Measurements from ENCODE around the gene AXIN1.

The AXIN1 gene, protein sequence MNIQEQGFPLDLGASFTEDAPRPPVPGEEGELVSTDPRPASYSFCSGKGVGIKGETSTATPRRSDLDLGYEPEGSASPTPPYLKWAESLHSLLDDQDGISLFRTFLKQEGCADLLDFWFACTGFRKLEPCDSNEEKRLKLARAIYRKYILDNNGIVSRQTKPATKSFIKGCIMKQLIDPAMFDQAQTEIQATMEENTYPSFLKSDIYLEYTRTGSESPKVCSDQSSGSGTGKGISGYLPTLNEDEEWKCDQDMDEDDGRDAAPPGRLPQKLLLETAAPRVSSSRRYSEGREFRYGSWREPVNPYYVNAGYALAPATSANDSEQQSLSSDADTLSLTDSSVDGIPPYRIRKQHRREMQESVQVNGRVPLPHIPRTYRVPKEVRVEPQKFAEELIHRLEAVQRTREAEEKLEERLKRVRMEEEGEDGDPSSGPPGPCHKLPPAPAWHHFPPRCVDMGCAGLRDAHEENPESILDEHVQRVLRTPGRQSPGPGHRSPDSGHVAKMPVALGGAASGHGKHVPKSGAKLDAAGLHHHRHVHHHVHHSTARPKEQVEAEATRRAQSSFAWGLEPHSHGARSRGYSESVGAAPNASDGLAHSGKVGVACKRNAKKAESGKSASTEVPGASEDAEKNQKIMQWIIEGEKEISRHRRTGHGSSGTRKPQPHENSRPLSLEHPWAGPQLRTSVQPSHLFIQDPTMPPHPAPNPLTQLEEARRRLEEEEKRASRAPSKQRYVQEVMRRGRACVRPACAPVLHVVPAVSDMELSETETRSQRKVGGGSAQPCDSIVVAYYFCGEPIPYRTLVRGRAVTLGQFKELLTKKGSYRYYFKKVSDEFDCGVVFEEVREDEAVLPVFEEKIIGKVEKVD

DNA sequence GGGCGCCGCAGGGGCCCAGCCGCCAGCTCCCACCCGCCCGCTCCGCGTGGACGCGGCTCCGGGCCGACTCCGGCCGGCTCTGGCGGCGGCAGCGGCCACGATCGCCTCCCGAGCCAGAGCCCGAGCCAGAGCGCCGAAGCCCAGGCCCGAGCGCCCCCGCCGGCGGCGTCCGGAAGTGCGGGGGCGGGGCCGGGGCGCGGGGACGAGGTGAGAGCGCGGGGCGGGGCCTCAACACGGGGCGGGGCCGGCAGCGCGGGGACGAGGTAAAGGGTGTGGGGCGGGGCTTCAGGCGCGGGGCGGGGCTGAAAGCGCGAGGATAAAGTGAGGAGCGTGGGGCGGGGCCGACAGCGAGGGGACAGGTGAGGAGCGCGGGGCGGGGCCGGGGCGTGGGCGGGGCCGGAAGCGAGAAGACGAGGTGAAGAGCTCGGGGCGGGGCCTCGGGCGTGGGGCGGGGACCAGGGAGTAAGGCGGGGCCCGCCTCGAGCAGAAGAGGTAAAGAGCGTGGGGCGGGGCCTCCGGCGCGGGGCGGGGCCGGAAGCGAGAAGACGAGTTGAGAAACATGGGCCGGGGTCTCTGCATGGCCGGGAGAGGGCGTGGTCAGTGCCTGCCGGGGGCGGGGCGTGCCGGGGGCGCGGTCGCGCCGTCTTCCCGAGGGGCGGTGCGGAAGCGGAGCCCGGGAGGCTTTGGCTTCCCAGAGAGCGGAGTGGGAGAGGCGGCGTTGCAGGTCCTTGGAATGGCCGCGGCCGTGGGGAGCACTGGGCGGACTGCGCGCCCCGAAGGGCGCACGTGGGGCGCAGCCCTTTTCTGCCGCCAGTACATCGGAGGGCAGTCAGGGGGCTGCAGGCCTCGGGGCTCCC is at the start of gene AXIN1:
TSS of gene AXIN1 (minus strand) at position 177 of the 857 bp plus-strand sequence. CDS start 5,698 bp downstream, outside the sequence.
- Histone ChIP-seq H3K4me1 (ENCODE audit: insufficient read depth, low read length) (peaks cover 4% of the 10 kb centered on the region), H3K27me3 (ENCODE audit: control insufficient read depth in 1 of 2, insufficient read depth in 2 of 2, low read length in 2 of 2) (no peaks in the 10 kb centered on the region), H3K4me3 (ENCODE audit: low read depth in 1 of 2, low read length in 2 of 2) (peak within 1 kb of the TSS; percentile 42 to 56), H3K9ac (ENCODE audit: low read length) (no peak within 1 kb of the TSS), H3K36me3 (ENCODE audit: insufficient read depth, low read length) (peaks cover 6% of the 10 kb centered on the region), H3K9me3 (ENCODE audit: low read length) (no peaks in the 10 kb centered on the region), H3K27ac (ENCODE audit: low read depth, low read length) (peak within 1 kb of the TSS; percentile 34)

DNA sequence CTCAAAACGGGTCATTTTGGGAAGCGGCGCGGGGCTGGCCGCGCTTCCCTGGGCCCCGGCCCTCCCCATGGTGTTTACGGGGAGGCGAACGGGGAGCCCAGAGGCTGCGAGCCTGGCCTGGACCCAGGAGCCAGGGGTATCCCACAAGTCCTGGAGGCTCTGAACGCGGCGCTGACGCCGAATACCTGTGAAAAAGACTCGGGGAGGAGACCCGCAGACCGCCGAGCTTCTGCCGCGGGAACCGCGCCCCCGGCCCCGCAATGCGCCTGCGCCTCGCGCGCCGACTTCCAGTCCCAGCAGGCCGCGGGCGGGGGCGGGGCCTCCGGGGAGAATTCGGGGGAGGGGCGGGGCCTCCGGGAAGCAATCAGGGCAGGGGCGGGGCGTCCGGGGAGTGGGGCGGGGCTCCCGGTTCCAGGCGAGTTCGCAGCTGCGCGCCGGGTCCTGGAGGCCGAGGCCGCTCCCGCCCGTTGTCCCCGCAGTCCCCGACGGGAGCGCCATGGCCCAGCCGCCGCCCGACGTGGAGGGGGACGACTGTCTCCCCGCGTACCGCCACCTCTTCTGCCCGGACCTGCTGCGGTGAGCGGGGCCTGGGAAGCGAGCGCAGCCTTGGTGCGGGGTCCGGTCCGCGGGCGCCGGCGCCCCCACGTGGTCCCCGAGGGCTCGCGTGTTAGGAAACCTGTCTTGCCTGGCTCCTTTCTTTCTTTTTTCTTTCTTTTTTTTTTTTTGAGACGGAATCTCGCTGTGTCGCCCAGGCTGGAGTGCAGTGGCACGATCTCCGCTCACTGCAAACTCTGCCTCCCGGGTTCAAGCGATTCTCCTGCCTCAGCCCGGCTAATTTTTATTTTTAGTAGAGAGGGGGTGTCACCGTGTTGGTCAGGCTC is 49.2 kb upstream of the AXIN1 start, which contains the start of gene DECR2:
TSS of gene DECR2 (plus strand) at position 418 of the 881 bp plus-strand sequence. CDS start at position 497, 79 bp downstream.
- H3K36me3 ChIP-seq (ENCODE audit: insufficient read depth, low read length) = peaks cover 5% of the 10 kb centered on the region
- H3K4me1 ChIP-seq (ENCODE audit: insufficient read depth, low read length) = peaks cover 18% of the 10 kb centered on the region
- H3K27ac ChIP-seq (ENCODE audit: low read depth, low read length) = peak within 1 kb of the TSS; percentile 97
- H3K4me3 ChIP-seq (ENCODE audit: low read depth in 1 of 2, low read length in 2 of 2) = peak within 1 kb of the TSS; percentile 72 to 80
- H3K9ac ChIP-seq (ENCODE audit: low read length) = peak within 1 kb of the TSS; percentile 33
- H3K27me3 ChIP-seq (ENCODE audit: control insufficient read depth in 1 of 2, insufficient read depth in 2 of 2, low read length in 2 of 2) = no peaks in the 10 kb centered on the region
- no peaks in the 10 kb centered on the region for H3K9me3 ChIP-seq (ENCODE audit: low read length)

DNA sequence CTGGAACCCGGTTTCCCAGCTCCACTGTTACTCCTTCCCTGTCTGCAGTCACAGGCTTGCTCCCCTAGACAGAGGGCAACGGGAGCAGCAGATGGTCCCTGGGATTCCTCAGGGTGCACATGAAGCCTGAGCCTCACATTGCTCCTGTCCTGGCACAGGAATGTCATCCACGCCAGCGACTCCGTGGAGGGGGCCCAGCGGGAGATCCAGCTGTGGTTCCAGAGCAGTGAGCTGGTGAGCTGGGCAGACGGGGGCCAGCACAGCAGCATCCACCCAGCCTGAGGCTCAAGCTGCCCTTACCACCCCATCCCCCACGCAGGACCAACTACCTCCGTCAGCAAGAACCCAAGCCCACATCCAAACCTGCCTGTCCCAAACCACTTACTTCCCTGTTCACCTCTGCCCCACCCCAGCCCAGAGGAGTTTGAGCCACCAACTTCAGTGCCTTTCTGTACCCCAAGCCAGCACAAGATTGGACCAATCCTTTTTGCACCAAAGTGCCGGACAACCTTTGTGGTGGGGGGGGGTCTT is 47.6 kb upstream of the AXIN1 start:
- no peak overlapping the region for H3K9ac ChIP-seq (ENCODE audit: low read length)
- H3K4me1 ChIP-seq (ENCODE audit: insufficient read depth, low read length) = peaks cover 30% of the 10 kb centered on the region
- H3K27ac ChIP-seq (ENCODE audit: low read depth, low read length) = peak overlapping the region; percentile 90
- peak overlapping the region; percentile 72 to 80 for H3K4me3 ChIP-seq (ENCODE audit: low read depth in 1 of 2, low read length in 2 of 2)
- H3K27me3 ChIP-seq (ENCODE audit: control insufficient read depth in 1 of 2, insufficient read depth in 2 of 2, low read length in 2 of 2) = no peaks in the 10 kb centered on the region
- H3K9me3 ChIP-seq (ENCODE audit: low read length) = no peaks in the 10 kb centered on the region
- H3K36me3 ChIP-seq (ENCODE audit: insufficient read depth, low read length) = peaks cover 5% of the 10 kb centered on the region

DNA sequence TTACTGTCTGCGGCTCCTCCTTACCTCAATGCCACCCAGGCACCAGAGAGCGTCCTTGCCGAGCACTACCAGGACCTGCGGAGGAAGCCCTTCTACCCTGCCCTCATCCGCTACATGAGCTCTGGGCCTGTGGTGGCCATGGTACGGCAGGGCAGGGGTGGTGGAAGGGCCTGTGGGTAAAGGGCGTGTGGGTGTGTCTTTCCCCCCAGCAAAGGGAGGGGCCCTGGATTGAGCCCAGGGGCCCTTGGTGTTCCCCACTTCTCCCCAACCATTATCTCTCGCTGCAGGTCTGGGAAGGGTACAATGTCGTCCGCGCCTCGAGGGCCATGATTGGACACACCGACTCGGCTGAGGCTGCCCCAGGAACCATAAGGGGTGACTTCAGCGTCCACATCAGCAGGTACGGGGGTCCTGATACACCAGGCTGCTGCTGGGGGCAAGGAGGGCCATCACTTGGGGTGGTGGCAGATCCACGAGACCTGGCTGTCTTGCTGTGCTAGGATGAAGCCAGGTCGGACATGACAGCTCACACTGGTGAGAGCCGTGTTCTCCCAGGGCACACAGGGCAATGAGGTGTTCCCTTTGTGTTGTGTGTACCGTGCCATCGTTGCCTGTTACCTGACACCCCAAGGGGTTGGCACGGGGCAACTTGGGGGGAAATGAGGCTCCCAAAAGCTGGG is 47.0 kb upstream of the AXIN1 start:
- Histone ChIP-seq H3K36me3 (ENCODE audit: insufficient read depth, low read length) (peaks cover 5% of the 10 kb centered on the region), H3K4me1 (ENCODE audit: insufficient read depth, low read length) (peaks cover 30% of the 10 kb centered on the region), H3K9me3 (ENCODE audit: low read length) (no peaks in the 10 kb centered on the region), H3K4me3 (ENCODE audit: low read depth in 1 of 2, low read length in 2 of 2) (no peak overlapping the region), H3K27ac (ENCODE audit: low read depth, low read length) (no peak overlapping the region), H3K27me3 (ENCODE audit: control insufficient read depth in 1 of 2, insufficient read depth in 2 of 2, low read length in 2 of 2) (no peaks in the 10 kb centered on the region), H3K9ac (ENCODE audit: low read length) (no peak overlapping the region)

DNA sequence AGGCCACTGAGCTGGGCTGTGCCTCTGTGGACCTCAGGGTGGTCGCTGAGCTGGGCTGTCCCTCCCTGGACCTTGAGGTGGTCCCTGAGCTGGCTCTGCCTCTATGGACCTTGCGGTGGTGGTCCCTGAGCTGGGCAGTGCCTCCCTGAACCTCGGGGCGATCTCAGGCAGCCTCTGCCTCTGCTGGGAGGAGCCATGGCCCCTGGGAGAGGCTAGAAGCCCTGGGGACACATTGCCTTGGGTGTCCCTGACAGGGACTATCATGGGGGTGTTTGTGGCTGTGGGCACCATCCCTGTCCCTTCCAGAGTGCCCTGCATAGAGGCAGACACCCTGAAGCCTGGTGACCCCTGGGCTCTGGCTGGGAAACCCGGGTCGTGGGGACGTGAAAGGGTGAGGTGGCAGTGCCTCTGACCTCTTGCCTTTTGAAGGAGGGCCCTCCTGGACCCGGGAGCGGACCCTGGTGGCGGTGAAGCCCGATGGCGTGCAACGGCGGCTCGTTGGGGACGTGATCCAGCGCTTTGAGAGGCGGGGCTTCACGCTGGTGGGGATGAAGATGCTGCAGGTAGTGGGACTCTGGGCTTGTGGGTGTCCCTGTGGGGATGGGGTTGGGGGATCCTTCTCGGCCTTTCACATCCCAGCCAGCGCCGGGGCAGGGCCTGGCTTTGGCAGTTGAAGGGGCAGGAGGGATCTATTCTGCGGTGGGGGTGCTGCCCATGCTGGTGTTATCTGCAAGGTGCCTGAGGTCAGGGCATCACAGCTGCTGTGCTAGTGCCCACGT is 46.2 kb upstream of the AXIN1 start:
- Histone ChIP-seq H3K27ac (ENCODE audit: low read depth, low read length) (peak overlapping the region; percentile 96), H3K9ac (ENCODE audit: low read length) (peak overlapping the region; percentile 57), H3K4me3 (ENCODE audit: low read depth in 1 of 2, low read length in 2 of 2) (peak overlapping the region in 1 of 2 donors; percentile 47), H3K27me3 (ENCODE audit: control insufficient read depth in 1 of 2, insufficient read depth in 2 of 2, low read length in 2 of 2) (no peaks in the 10 kb centered on the region), H3K9me3 (ENCODE audit: low read length) (no peaks in the 10 kb centered on the region), H3K36me3 (ENCODE audit: insufficient read depth, low read length) (peaks cover 5% of the 10 kb centered on the region), H3K4me1 (ENCODE audit: insufficient read depth, low read length) (peaks cover 30% of the 10 kb centered on the region)

DNA sequence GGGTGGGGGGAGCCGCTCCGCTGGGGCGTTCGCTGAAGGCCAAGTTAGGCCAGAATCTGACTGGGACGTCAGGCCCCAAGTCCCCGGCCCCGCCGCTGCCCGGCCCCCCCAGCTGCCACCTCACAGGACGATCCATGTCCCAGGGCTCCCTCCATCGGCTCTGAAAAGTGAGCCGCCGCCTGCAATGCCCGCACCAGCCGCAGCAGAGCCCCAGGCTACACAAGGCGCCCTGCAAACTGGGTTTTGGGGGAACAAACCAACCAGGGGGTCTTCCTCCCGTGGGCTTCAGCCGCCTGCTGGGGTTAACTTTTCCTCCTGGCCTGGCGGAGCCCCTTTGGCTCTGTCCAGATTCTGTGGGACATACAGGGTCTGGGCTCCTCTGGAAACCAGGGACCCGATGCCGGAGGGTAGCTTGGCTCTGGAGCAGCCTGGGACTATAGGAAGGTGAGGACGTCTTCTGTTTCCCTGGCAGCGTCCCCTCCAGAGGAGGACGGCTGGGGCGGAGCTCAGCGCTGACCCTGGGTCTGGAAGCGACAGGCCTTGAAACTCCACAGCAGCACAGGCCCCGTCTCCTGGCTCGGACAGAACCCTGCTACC is 45.3 kb upstream of the AXIN1 start:
- H3K4me1 ChIP-seq (ENCODE audit: insufficient read depth, low read length) = peaks cover 30% of the 10 kb centered on the region
- peak overlapping the region; percentile 26 to 47 for H3K4me3 ChIP-seq (ENCODE audit: low read depth in 1 of 2, low read length in 2 of 2)
- H3K27ac ChIP-seq (ENCODE audit: low read depth, low read length) = peak overlapping the region; percentile 96
- H3K9ac ChIP-seq (ENCODE audit: low read length) = peak overlapping the region; percentile 57
- H3K27me3 ChIP-seq (ENCODE audit: control insufficient read depth in 1 of 2, insufficient read depth in 2 of 2, low read length in 2 of 2) = no peaks in the 10 kb centered on the region
- H3K9me3 ChIP-seq (ENCODE audit: low read length) = no peaks in the 10 kb centered on the region
- H3K36me3 ChIP-seq (ENCODE audit: insufficient read depth, low read length) = peaks cover 5% of the 10 kb centered on the region

DNA sequence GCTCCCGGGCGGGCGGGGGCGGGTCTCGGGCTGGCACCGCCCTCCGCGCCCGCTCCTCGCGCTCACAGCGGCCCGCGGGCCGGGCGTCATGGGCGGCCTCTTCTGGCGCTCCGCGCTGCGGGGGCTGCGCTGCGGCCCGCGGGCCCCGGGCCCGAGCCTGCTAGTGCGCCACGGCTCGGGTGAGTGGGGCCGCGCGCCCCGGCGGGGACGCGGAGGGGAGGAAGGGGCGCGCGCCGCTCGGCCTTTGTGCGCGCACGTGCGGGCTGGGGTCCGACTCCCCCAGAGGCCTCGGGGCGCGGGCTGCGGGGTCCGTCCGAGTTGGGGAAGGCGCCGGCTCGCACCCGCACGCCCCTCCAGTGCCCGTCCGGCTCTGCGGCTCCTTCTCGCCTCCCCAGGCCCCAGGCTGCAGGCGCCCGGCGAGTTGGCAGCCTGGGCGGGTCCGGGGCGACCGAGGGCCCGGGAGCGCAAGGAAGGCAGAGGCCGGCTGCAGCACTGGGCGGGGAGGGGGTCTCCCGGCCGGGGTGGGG is 44.7 kb upstream of the AXIN1 start, which contains the start of gene NME4:
TSS of gene NME4 (plus strand) at position 65 of the 527 bp plus-strand sequence. CDS start at position 89, 24 bp downstream.
- Histone ChIP-seq H3K9me3 (ENCODE audit: low read length) (no peaks in the 10 kb centered on the region), H3K4me1 (ENCODE audit: insufficient read depth, low read length) (peaks cover 30% of the 10 kb centered on the region), H3K9ac (ENCODE audit: low read length) (peak within 1 kb of the TSS; percentile 11), H3K27ac (ENCODE audit: low read depth, low read length) (peak within 1 kb of the TSS; percentile 96), H3K4me3 (ENCODE audit: low read depth in 1 of 2, low read length in 2 of 2) (peak within 1 kb of the TSS; percentile 45 to 67), H3K36me3 (ENCODE audit: insufficient read depth, low read length) (peaks cover 5% of the 10 kb centered on the region), H3K27me3 (ENCODE audit: control insufficient read depth in 1 of 2, insufficient read depth in 2 of 2, low read length in 2 of 2) (no peaks in the 10 kb centered on the region)

DNA sequence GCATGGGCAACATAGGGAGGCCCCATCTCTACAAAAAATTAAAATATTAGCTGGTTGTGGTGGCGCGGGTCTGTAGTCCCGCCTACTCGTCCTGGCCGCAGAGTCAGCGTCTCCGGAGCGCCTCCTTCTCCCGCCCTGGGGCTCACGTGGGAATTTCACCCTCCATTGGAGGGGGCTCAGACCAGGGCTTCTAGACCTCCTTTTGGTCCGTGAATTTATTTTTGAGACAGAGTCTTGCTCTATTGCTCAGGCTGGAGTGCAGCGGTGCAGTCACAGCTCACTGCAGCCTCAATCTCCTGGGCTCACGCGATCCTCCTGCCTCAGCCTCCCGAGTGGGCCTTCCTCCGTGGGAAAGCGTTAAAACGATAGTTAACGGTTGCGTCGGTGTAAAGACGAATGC is 44.1 kb upstream of the AXIN1 start:
- peaks cover 5% of the 10 kb centered on the region for H3K36me3 ChIP-seq (ENCODE audit: insufficient read depth, low read length)
- peak overlapping the region; percentile 77 for H3K27ac ChIP-seq (ENCODE audit: low read depth, low read length)
- peak overlapping the region; percentile 11 for H3K9ac ChIP-seq (ENCODE audit: low read length)
- H3K27me3 ChIP-seq (ENCODE audit: control insufficient read depth in 1 of 2, insufficient read depth in 2 of 2, low read length in 2 of 2) = no peaks in the 10 kb centered on the region
- H3K4me3 ChIP-seq (ENCODE audit: low read depth in 1 of 2, low read length in 2 of 2) = peak overlapping the region in 1 of 2 donors; percentile 67
- peaks cover 30% of the 10 kb centered on the region for H3K4me1 ChIP-seq (ENCODE audit: insufficient read depth, low read length)
- no peaks in the 10 kb centered on the region for H3K9me3 ChIP-seq (ENCODE audit: low read length)

DNA sequence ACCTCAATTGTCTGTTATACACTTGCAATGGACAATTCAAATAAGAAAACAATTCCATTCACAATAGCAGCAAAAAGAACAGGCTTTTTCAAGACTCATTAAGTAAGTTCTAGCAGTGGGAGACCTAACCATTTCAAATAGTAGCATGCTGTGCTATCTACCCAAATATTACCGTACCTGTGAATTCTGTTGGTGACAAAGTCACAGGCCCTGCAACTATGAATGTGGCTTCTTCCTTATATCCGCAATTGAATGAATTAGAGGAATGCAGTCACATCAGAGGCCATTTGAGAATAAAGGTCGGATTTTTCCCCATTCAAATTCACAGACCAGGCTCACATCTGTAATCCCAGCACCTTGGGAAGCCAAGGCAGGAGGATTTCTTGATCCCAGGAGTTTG is 43.7 kb upstream of the AXIN1 start:
- Histone ChIP-seq H3K9ac (ENCODE audit: low read length) (peak overlapping the region; percentile 11), H3K4me1 (ENCODE audit: insufficient read depth, low read length) (peaks cover 30% of the 10 kb centered on the region), H3K36me3 (ENCODE audit: insufficient read depth, low read length) (peaks cover 5% of the 10 kb centered on the region), H3K9me3 (ENCODE audit: low read length) (no peaks in the 10 kb centered on the region), H3K4me3 (ENCODE audit: low read depth in 1 of 2, low read length in 2 of 2) (peak overlapping the region in 1 of 2 donors; percentile 67), H3K27ac (ENCODE audit: low read depth, low read length) (peak overlapping the region; percentile 77), H3K27me3 (ENCODE audit: control insufficient read depth in 1 of 2, insufficient read depth in 2 of 2, low read length in 2 of 2) (no peaks in the 10 kb centered on the region)
